D721Med (cell line): ENCODE measurements around the gene SLC38A3.
"Not testable (repeated sequence)": the region's sequence is repeated elsewhere in the genome, so short reads cannot be mapped to it uniquely, and the experiment has no call there.

Source experiments
- DNase-seq: peaks from one replicate; pipeline ENCODE4 v3.0.0; 2011; ENCODE audit warnings: low spot score; ENCODE audit not compliant: insufficient read length
- FAIRE-seq: peaks from 2 replicates; lab custom pipeline; 2011; peaks lifted over from hg19 to GRCh38; lab: Jason Lieb, UNC
- CTCF ChIP-seq: IDR thresholded peaks from 2 replicates; pipeline ENCODE4 v1.5.1; 2012; ENCODE audit warnings: mild to moderate bottlenecking, control low read depth; ENCODE audit not compliant: insufficient read depth; ENCODE audit errors: missing control alignments

The SLC38A3 gene

GRCh38 chr3:50203809-50204803 lies 965 bp upstream of the SLC38A3 start:
- no peak for TF ChIP-seq CTCF
- FAIRE-seq (no peak), DNase-seq (no peak)

GRCh38 chr3:50205413-50206276 lies 574 bp downstream of the SLC38A3 start:
- TF ChIP-seq CTCF: no peak
- FAIRE-seq (no peak), DNase-seq (no peak)

- DNase-seq: no peak
- FAIRE-seq: no peak
- no peak for TF ChIP-seq CTCF
These were observed 2.4 kb downstream of the SLC38A3 start for GRCh38 chr3:50207359-50208042.

GRCh38 chr3:50208677-50209344 lies 3.7 kb downstream of the SLC38A3 start:
- no peak for TF ChIP-seq CTCF
- DNase-seq (no peak), FAIRE-seq (no peak)

GRCh38 chr3:50210176-50210509 lies 5.1 kb downstream of the SLC38A3 start:
- TF ChIP-seq CTCF: no peak
- DNase-seq: no peak

GRCh38 chr3:50210510-50211367 lies 5.7 kb downstream of the SLC38A3 start:
- no peak for TF ChIP-seq CTCF
- DNase-seq (no peak), FAIRE-seq (no peak)

More at GRCh38 chr3:50210176-50210509, 5.1 kb downstream of the SLC38A3 start:
- FAIRE-seq: no peak

GRCh38 chr3:50211368-50211717 lies 6.3 kb downstream of the SLC38A3 start:
- not testable (repeated sequence) for FAIRE-seq, DNase-seq
